ENCODE results near the gene TEX36. TPM values are rescaled to one million over a fixed set of nuclear protein-coding genes. Genes with fewer than 3 reads are reported as not detected.

TEX36 gene
- total and polyA plus RNA-seq, 9 of the 15 experiments (the other 6 are each of a cell fraction or from before 2014, with no cell fraction given): 0.10 to 0.82 (median 0.15) TPM; not detected in 6

DNA sequence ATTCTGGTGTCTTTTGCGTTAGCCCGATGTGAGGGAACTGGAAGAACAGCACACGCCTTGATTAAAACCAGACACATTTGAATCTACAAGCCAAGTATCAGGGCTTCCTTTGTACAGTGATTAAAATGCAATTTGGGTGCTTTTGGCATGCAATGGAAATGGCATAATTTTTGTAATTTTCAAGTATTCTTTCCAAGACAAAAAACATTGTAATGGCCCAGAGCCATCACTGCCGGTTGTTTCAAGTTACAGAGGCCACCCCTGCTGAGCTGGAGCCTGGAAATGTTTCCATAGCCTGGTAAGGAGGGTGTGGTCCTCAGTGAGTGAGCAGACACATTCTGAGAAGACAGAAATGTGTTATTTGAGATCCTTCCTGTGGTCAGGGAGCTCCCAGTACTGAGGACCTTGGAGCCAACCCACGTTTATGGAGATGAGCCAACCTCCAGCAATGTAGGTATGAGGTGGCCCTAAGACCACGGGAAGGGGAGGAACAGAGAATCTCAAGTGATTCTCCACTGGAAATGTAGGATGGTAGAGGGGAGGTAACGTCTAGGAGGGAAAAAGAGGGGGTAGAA, 20.9 kb downstream of the TEX36 start:
- Histone ChIP-seq H4K20me1 (replicated peaks; ENCODE audit: control insufficient read depth, insufficient read depth, low read length) (no peaks in the 10 kb centered on the region), H3K9ac (ENCODE audit: insufficient read depth in 1 of 2, low read depth in 2 of 2, low read length in 2 of 2) (peak overlapping the region in 1 of 2 experiments; percentile 22; a peak in 1 of 4 replicates), H2AFZ (ENCODE audit: low read depth, low read length) (peak overlapping the region; percentile 87), H3K27ac (ENCODE audit: extremely low read depth, low read depth, low read length) (peak overlapping the region; percentile 25), H3K27me3 (ENCODE audit: control insufficient read depth in 2 of 2, insufficient read depth in 2 of 2, low read length in 2 of 2) (no peaks in the 10 kb centered on the region), H3K79me2 (ENCODE audit: control insufficient read depth, insufficient read depth, low read length) (no peaks in the 10 kb centered on the region), H3K4me1 (replicated peaks in 1 of 2; ENCODE audit: control insufficient read depth in 2 of 2, insufficient read depth in 2 of 2, low read length in 2 of 2) (peaks cover 10 to 19% of the 10 kb centered on the region in 2 experiments; a peak in 3 of 5 replicates), H3K9me1 (ENCODE audit: control insufficient read depth, insufficient read depth, low read length) (no peaks in the 10 kb centered on the region), H3K4me2 (ENCODE audit: insufficient read depth, low read length) (peak overlapping the region; percentile 45), H3K36me3 (ENCODE audit: control insufficient read depth, insufficient read depth, low read length) (no peaks in the 10 kb centered on the region), H3K9me3 (replicated peaks; ENCODE audit: control insufficient read depth, insufficient read depth, low read depth, low read length) (no peaks in the 10 kb centered on the region), H3K4me3 (no peak overlapping the region)
- WGBS (ENCODE audit: insufficient coverage, low coverage, missing lambda C conversion rate): 10% methylated on average over 7 of the region's 7 CpGs
- DNase-seq (ENCODE audit: extremely low read depth in 1 of 4, low spot score in 3 of 4) (peak; percentile 52 to 67 (median 59)), ATAC-seq (peak; percentile 94), FAIRE-seq (peak; percentile 91)
- TF ChIP-seq EP400 (IDR thresholded peaks at IDR 0.05): peak; percentile 37; the same call in 1 of the 2 replicates
- TF ChIP-seq ZFP36 (IDR thresholded peaks at IDR 0.05; ENCODE audit: low read depth, low read length, partially characterized antibody): no peak
- peak; percentile 32; the same call in 1 of the 2 replicates for TF ChIP-seq POLR2AphosphoS5 (IDR thresholded peaks at IDR 0.05; ENCODE audit: control insufficient read depth, insufficient read depth, low read depth, low read length)
- TF ChIP-seq, protein P1, sequence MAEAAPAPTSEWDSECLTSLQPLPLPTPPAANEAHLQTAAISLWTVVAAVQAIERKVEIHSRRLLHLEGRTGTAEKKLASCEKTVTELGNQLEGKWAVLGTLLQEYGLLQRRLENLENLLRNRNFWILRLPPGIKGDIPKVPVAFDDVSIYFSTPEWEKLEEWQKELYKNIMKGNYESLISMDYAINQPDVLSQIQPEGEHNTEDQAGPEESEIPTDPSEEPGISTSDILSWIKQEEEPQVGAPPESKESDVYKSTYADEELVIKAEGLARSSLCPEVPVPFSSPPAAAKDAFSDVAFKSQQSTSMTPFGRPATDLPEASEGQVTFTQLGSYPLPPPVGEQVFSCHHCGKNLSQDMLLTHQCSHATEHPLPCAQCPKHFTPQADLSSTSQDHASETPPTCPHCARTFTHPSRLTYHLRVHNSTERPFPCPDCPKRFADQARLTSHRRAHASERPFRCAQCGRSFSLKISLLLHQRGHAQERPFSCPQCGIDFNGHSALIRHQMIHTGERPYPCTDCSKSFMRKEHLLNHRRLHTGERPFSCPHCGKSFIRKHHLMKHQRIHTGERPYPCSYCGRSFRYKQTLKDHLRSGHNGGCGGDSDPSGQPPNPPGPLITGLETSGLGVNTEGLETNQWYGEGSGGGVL (CRISPR knock-in tag; IDR thresholded peaks at IDR 0.05): no peak
- peak; percentile 34; the same call in 1 of the 2 replicates for TF ChIP-seq NFE2 (IDR thresholded peaks at IDR 0.05; ENCODE audit: low read depth)
- peak; percentile 52; the same call in 1 of the 2 replicates for TF ChIP-seq TEAD4 (IDR thresholded peaks at IDR 0.05; ENCODE audit: low read length)
- TF ChIP-seq TEAD4 (CRISPR knock-in tag; IDR thresholded peaks at IDR 0.05; ENCODE audit: borderline replicate concordance): no peak
- no peak for TF ChIP-seq CEBPG (CRISPR knock-in tag; IDR thresholded peaks at IDR 0.05)
- peak in 1 of 2 experiments; percentile 45; a peak in 2 of 4 replicates for TF ChIP-seq CEBPG (tag; conservative IDR thresholded peaks at IDR 0.05 in 1 of 2, IDR thresholded peaks at IDR 0.05 in 1 of 2)
- TF ChIP-seq NFIC (IDR thresholded peaks at IDR 0.05): peak; percentile 44
- BruUV-seq (replicated peaks): no TSS peak
- intact Hi-C loops (cut with micrococcal nuclease): no loop called here
- ChIA-PET POLR2A (no interaction called here), CTCF (ENCODE audit: low intra/inter-chr PET ratio) (no interaction called here)
- in situ Hi-C loops (cut with MboI): no loop called here
